G401 (cell line): ENCODE results near the gene HSPA4. TPM values are rescaled to one million over a fixed set of nuclear protein-coding genes. Genes with fewer than 3 reads are reported as not detected.
"Not testable (repeated sequence)": the region's sequence is repeated elsewhere in the genome, so short reads cannot be mapped to it uniquely, and the experiment has no call there.

Experiments used
- DNase-seq: peaks from one replicate; pipeline ENCODE4 v3.0.0-alpha.2; 2015; ENCODE audit warnings: low spot score
- in situ Hi-C: cut with HindIII; loops from 2 replicates; pipeline ENCODE4 v1.10.0; 2016; ENCODE audit warnings: low sequenced_read_pairs, mixed read lengths
- total RNA-seq: library from RNA; depleted of rRNA; stranded (reverse); fragments of >200 nt; shearing (Covaris generic); gene quantifications from 2 replicates; pipeline ENCODE4 v1.2.3, GENCODE V29; 2014; rRNA removed

Gene HSPA4
- total RNA-seq, result 217 and 267 TPM in 2 replicates

DNA sequence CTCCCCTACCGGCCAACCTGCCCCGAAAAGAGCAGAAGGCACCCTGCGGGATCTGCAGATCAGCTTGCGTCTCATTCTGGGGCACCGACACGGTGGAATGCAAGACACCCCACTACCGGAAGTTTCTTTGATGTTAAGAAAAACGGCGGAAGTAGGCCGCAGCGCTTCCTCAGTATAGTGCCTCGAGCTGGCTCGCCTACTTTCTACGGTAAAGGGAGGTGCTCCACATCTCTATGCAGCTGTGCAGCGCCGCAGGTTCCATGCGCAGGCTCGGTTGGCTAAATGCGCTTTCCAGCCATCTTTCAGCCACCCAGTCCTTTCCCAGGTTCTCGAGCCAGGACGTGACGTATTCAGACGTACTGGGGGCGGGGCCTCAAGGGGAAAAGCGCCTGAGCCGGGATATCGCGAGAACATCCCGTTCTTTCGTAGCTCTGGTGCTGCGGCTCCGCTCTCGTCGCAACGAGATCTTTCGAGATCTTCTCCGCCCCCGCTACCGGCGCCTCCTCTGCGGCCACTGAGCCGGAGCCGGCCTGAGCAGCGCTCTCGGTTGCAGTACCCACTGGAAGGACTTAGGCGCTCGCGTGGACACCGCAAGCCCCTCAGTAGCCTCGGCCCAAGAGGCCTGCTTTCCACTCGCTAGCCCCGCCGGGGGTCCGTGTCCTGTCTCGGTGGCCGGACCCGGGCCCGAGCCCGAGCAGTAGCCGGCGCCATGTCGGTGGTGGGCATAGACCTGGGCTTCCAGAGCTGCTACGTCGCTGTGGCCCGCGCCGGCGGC, at the start of gene HSPA4:
Gene HSPA4 (plus strand): TSS at position 472 of the 775 bp plus-strand sequence. CDS start 238 bp downstream, at position 710.
- in situ Hi-C loops, result no loop called here
- peak; percentile 99 for DNase-seq

DNA sequence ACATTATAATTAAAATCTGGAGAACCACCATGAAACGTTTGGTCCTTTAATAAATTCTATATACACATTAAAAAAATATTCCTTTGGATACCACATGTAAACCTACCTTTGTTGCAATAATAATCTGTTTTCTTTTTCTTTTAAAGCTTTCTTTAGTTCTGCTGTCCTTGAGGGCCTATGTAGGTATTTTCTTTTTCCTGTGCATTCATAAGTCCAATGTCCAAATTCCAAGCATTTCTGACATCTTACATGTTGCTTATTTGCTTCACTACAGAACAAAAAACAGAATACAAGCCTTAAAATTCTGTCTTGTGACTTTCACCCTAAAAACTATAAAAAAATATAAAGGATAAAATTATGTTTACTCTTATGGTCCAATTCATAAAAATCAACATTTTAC, 45.2 kb upstream of the HSPA4 start:
- in situ Hi-C loops, result no loop called here
- no peak for DNase-seq

DNA sequence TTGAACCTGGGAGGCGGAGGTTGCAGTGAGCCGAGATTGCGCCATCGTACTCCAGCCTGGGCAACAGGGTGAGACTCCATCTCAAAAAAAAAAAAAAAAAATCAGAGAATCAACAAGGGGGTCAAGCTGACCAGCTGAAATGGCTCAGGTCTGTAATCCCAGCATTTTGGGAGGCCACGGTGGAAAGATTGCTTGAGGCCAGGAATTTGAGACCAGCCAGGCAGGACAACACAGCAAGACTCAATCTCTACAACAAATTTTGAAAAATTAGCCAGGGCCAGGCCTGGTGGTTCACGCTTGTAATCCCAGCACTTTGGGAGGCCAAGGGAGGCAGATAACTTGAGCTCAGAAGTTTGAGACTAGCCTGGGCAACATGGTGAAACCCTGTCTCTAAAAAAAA, 43.4 kb upstream of the HSPA4 start:
- in situ Hi-C loops, DNase-seq: not testable (repeated sequence)

DNA sequence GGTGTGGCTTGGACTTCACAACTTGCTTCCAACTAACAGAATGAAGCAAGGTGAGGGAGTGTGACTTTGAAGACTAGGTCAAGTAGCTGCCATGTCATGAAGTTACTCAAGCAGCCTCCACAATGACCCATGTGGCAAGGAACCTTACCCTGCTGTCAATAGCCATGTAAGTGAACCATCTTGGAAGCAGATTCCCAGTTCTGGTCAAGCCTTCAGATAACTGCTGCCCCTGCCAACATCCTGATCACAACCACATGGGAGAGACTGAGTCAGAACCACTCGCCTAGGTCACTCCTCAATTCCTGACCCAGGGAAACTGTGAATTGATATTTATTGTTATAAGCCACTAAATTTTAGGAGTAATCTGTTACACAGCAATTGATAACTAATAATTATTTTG, 36.3 kb upstream of the HSPA4 start:
- in situ Hi-C loops, result no loop called here
- DNase-seq, result no peak

DNA sequence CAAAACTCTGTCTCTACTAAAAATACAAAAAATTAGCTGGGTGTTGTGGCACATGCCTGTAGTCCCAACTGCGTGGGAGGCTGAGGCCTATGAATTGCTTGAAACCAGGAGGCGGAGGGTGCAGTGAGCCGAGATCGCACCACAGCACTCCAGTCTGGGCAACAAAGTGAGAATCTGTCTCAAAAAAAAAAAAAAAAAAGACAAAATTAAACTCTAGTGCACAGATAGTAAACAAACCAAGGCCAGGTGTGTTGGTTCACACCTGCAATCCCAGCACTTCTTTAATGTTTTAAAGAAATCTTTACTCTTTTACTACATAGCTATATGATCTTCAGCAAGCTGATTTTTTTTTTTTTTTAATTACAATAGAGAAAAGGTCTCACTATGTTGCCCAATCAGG, 33.8 kb upstream of the HSPA4 start:
- DNase-seq, result no peak
- in situ Hi-C loops, result no loop called here

DNA sequence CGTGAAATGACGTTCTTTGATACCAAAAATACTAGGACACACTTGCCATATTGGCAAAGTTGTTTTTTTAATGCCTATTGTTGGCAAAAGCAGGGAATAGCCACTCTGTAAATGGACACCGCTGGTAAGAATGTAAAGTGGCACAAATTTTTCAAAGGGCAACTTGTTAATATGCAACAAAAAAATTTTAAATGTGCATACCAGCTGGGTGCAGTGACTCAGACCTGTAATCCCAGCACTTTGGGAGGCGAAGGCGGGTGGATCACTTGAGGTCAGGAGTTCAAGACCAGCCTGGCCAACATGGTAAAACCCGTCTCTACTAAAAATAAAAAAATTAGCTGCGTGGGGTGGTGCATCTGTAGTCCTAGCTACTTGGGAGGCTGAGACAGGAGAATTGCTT, 32.3 kb upstream of the HSPA4 start:
- in situ Hi-C loops, DNase-seq: not testable (repeated sequence)

DNA sequence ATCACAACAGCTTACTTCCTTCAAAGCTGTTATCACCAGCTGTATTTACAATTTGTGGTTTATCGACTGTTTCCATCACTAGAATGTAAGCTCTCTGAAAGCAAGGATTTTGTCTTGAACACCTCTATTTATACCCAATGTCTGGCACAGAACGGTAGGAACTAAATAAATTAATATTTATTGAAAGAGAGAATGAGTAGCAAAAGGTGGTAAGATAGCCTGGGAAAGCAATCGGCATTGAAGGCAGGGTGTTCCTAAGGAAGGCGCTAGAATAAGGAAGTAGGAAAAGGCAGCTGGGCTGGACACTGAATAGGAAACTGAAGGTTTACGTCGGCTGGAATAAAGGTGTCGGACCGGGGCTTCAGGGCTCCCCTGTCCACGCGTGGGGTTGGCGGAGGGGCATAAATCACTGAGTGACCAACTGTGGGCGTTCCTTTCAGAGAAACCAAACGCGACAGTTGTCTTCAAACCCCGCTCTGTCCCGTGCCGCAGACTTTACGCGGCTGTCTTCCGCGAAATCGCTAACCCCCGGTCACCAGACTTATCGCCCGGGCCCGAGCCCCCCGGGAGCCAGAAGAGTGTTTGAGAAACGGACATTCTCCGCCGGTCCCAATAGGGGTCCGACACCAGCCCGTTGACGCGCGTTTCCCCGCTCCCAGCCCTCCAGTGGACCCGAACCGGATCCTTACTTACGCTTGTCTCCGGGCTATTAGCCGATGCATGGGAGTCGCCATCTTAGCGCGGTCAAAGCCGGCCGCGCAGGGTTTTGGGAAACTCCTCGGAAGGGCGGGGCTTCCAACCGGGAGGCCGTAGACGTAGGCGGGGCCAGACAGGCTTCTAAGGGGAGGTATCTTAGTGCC, 25.8 kb upstream of the HSPA4 start, which contains the start of gene ZCCHC10:
Gene ZCCHC10 (minus strand): TSS at position 746 of the 860 bp plus-strand sequence. CDS start 12 bp downstream, at position 734.
- peak; percentile 96 for DNase-seq

DNA sequence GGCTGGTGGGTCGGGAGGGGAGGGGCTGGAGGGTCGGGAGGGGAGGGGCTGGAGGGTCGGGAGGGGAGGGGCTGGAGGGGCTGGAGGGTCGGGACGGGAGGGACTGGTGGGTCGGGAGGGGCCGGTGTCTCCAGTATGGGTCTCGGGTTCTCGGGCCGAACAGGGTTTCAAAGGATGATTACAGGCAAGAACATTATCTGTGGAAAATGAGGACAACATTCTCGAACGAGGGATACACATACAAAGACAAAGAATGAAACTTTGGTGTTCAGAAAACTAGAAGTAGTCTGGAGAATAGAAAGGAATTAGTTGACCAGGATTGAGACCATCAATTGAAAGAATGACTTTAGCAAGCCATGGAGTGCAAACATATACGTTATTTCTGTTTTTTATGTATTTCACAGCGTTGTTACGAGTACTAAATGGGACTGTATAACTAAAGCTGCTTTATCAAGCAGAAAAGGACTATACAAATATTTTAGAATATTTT, 25.1 kb upstream of the HSPA4 start:
- in situ Hi-C loops, result no loop called here
- DNase-seq, result no peak

More for the DNA sequence above, 25.8 kb upstream of the HSPA4 start, which contains the start of gene ZCCHC10:
- in situ Hi-C loops, result no loop called here

DNA sequence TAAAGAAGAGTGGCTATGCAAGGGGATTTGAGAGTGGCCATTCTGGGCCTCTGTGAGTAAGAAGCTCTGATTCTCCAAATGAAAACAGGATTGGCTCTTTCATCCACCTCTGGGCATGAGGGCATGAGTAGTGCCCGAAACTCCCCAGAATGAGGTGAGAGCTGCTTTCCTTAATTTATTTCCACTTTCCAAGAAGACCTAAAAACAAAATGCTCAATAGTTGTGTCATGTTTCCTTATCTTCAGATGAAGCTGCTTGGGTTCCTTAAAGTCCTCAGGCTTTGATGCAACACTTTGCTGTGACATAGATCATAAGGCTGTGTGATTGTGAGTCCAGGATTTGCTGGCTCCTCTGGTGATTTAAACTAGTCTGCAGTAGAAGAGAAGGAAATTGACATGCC, 22.4 kb upstream of the HSPA4 start:
- in situ Hi-C loops, result no loop called here
- no peak for DNase-seq

DNA sequence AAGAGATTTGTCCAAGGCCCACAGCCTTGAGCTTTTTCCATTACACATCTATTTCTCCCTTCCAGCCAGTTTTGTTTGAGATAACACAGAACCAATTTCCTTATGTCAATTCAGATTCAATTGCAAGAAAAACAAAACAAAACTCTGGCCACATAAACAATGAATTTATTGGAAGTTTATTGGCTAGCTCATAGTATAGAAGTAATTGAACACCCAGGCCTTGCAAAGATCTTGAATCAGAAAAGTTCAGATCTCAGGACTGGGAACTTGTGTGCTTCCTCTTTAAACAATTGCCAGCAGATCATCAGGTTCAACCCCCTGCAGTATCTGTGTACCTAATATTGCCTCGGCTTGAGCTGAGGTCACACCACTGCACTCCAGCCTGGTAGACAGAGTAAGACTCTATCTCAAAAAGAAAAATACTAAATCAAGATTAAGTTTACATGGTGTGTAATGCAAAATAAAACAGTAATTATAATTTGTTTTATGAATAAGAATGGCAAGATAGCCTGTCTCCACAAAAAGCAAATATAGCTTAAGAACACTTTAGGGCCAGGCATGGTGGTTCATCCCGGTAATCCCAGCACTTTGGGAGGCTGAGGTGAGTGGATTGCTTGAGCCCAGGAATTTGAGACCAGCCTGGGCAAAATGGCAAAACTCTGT, 21.3 kb upstream of the HSPA4 start:
- in situ Hi-C loops, result no loop called here
- no peak for DNase-seq

DNA sequence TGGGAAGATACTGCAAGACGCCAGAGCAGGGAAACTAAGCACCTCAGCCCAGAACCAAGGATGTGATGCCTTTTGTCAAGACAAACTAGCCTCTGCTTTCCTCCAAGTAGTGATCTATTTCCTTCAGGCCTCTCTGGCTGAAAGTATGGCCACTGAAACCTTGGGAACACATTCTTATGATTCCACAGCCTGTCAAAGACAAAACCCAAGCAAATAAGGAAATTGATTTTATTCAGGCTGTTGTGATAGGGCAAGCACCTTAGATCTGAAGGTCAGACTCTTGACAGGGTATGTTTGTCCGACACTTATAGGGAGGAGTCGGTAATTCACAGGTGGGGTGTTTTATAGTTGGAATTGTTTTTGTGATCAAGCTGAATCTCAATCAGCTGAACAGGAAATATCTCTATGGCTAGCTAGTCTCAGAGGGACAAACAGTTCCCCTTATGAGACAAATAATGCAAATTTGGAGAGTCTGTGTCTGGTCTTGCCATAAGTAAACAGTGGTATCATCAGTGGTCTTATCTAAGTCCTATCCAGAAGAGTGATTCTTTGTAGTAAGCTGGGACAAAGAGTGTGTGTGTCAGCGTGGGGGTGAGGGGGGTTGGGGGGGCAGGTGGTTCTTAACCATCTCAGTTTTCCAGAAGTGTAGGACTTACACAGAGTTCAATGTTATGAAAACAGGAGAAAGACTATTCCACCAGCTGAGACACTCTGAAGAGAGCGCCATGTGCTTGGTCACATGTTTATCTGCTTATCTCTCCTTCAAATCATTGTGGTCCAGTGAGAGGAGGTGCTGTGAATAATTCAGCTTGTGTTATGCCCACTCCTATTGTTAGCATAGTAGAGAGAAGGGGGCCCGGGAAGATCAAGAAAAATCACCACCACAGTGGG, 18.7 kb upstream of the HSPA4 start:
- DNase-seq, result no peak
- in situ Hi-C loops, result no loop called here

DNA sequence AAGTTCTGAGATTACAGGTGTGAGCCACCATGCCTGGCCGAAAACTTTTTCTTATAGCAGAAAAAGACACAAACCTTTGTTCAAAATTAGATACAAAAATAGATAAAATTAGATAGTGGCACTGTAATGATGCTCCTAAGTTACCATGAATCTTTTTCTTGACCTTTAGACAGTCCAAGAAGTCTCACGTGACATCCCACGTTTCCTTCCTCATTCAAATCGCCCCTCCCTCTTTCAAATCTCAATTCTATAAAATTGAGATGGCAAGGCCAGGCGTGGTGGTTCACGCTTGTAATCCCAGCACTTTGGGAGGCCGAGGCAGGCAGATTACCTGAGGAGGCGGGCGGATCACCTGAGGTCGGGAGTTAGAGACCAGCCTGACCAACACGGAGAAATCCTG, 17.7 kb upstream of the HSPA4 start:
- in situ Hi-C loops, result no loop called here
- DNase-seq, result no peak

DNA sequence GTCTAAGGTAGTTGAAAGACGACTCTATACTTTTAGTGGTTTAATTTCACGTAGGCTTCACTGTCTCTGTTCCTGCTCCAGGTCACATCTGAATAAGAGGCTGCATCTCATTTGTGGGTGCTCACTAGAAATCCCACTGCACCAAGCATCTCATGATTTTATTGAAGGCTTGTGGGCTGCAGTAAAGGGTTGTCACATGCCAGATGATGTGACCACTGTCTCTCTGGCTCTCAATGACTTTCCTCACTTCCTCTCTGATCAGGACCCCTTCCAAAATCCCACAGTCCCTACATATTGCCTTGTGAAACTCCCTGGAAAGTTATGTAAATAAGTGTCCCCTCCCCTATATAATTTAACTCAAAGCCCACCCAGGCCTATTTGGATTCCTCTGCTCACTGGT, 16.6 kb upstream of the HSPA4 start:
- in situ Hi-C loops, result no loop called here
- DNase-seq, result no peak

DNA sequence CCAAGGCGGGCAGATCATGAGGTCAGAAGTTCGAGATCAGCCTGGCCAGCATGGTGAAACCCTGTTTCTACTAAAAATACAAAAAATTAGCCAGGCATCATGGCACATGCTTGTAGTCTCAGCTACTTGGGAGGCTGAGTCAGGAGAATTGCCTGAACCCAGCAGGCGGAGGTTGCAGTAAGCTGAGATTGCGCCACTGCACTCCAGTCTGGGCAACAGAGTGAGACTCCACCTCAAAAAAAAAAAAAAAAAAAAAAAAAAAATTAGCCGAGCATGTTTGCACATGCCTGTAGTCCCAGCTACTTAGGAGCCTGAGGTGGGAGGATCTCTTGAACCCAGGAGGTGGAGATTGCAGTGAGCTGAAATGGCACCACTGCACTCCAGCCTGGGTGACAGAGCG, 15.1 kb upstream of the HSPA4 start:
- in situ Hi-C loops, DNase-seq: not testable (repeated sequence)

DNA sequence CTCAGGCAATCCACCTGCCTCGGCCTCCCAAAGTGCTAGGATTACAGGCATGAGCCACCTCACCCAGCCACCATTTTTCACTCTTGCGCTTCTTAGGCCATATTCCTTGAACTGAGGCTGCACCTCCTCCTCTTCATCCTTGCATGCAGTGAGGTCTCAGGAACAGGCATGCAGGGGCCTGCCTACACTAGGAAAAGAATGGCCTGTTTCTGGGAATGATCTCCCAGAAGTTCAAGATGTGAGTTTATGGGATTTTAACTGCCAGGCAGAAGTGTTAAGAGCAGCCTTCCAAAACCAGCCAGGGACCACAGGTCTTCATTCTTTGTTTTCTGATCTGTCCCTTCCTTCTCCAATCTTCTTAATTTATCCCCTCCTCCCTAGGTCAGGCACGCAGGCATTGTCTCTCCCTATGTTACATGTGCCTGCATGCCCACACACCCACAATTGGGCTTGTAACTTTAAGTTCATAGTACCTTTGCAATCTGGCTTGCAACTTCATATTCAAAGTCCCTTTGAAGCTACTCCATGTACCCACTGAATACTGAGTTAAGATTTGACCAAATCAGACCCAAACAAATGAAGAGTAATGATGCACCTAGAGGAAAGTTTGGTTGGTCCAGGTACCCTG, 10.5 kb upstream of the HSPA4 start:
- in situ Hi-C loops, result no loop called here
- DNase-seq, result no peak

DNA sequence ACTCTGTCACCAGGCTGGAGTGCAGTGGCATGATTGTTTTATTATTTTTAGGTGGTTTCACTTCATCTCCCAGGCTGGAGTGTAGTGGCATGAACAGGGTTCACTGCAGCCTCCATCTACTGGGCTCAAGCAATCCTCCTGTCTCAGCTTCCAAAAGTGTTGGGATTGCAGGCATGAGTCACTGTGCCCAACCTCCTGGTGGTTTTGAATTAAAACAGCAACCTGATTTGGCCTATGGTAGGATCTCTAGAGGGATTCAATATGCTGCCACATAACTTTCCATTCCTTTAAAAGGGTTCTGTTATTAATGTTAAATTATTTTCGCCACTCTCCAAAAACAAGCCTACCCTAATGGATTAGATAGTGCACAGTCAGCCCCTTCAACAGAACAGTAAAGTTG, 9.9 kb upstream of the HSPA4 start:
- DNase-seq, result no peak
- in situ Hi-C loops, result no loop called here

DNA sequence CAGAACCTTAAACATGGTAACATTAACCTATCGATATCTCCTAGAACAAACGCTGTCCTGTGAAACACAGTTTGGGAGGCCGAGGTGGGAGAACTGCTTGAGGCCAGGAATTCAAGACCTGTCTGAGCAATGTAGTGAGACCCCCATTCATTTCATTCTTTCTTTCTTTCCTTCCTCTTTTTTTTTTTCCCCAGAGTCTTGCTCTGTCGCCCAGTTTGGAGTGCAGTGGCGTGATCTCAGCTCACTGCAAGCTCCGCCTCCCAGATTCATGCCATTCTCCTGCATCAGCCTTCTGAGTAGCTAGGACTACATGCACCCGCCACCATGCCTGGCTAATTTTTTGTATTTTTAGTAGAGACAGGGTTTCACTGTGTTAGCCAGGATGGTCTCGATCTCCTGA, 5.3 kb upstream of the HSPA4 start:
- DNase-seq, in situ Hi-C loops: not testable (repeated sequence)

DNA sequence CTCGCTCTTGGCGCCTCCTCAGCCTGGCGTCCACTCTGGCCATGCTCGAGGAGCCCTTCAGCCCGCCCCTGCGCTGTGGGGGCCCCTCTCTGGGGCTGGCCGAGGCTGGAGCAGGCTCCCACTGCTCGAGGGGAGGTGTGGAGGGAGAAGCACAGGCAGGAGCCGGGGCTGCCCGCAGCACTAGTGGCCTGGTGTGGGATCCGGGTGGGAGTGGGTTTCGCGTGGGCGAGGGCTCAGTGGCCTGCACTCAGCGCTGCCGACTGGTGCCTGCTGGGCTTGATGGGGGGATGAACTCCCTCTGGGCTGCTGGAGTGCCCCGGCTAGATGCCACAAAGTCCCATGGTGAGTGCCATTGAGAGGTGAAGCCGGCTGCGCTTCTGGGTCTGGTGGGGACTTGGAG, 4.4 kb upstream of the HSPA4 start:
- in situ Hi-C loops, result no loop called here
- DNase-seq, result no peak
